IMR-90 (cell line): ENCODE data around the gene ALDH3A2. TPM values are rescaled to one million over a fixed set of nuclear protein-coding genes. Genes with fewer than 3 reads are reported as not detected.

Experiments
- ATAC-seq: fragments of 200-7000 bp; cut with Tn5 transposase; 2 replicates; pipeline ENCODE4 v1.9.1; 2020; ENCODE audit warnings: low read depth, mild to moderate bottlenecking, moderate library complexity
- BruUV-seq: library from RNA; stranded (reverse); fragments of 400-500 nt; replicated peaks from 2 replicates; lab custom pipeline; 2021; lab: Mats Ljungman, UMichigan
- CTCF ChIA-PET: fragments of 300-600 bp; formaldehyde crosslinking; extraction: SDS; loops from one replicate; lab custom pipeline; 2021; ENCODE audit warnings: antibody characterized with exemption; lab: Yijun Ruan, JAX
- POLR2A ChIA-PET: fragments of 300-600 bp; sonication (Branson Sonifier 250); formaldehyde crosslinking; loops from one replicate; lab custom pipeline; 2022; ENCODE audit warnings: antibody characterized with exemption; ENCODE audit not compliant: unreplicated experiment; lab: Charles Lee
- DNase-seq: peaks from one replicate; pipeline ENCODE4 v3.0.0; 2013
- H2AFZ ChIP-seq: replicated peaks from 2 replicates; pipeline ENCODE3; 2013; ENCODE audit warnings: low read length, mild to moderate bottlenecking; ENCODE audit not compliant: poor library complexity
- H2AK5ac ChIP-seq: 2 replicates; pipeline ENCODE4 v1.6.1; 2013; ENCODE audit warnings: low read depth, low read length, inconsistent platforms
- H2AK9ac ChIP-seq: replicated peaks from 2 replicates; pipeline ENCODE3; 2013; ENCODE audit warnings: mild to moderate bottlenecking, low read depth, low read length, moderate library complexity; ENCODE audit not compliant: poor library complexity
- H2BK120ac ChIP-seq: 2 replicates; pipeline ENCODE4 v1.6.1; 2013; ENCODE audit warnings: low read depth, low read length, inconsistent platforms
- H2BK15ac ChIP-seq: 3 replicates; pipeline ENCODE4 v1.6.1; 2013; ENCODE audit warnings: low read depth, low read length, inconsistent platforms
- H2BK20ac ChIP-seq: 2 replicates; pipeline ENCODE4 v1.6.1; 2013; ENCODE audit warnings: low read depth, mild to moderate bottlenecking, inconsistent platforms, low read length, moderate library complexity
- H2BK5ac ChIP-seq: 2 replicates; pipeline ENCODE4 v1.6.1; 2013; ENCODE audit warnings: mild to moderate bottlenecking, low read depth, low read length, inconsistent platforms; ENCODE audit not compliant: poor library complexity, severe bottlenecking
- H3K14ac ChIP-seq: replicated peaks from 2 replicates; pipeline ENCODE4 v1.6.1; 2013; ENCODE audit warnings: low read depth, low read length, inconsistent platforms
- H3K18ac ChIP-seq: 2 replicates; pipeline ENCODE4 v1.6.1; 2013; ENCODE audit warnings: low read depth, low read length, control low read depth
- H3K23ac ChIP-seq: 2 replicates; pipeline ENCODE4 v1.6.1; 2013; ENCODE audit warnings: low read depth, low read length, inconsistent platforms
- H3K27ac ChIP-seq: 2 replicates; pipeline ENCODE4 v1.5.1; 2013; ENCODE audit warnings: mild to moderate bottlenecking, control low read depth, low read length; ENCODE audit not compliant: insufficient read depth
- H3K27me3 ChIP-seq: 2 replicates; pipeline ENCODE4 v1.6.1; 2013; ENCODE audit warnings: low read length; ENCODE audit not compliant: control insufficient read depth, insufficient read depth
- H3K36me3 ChIP-seq: 2 replicates; pipeline ENCODE4 v1.6.1; 2013; ENCODE audit warnings: low read length, mixed read lengths; ENCODE audit not compliant: control insufficient read depth, insufficient read depth
- H3K4ac ChIP-seq: 2 replicates; pipeline ENCODE4 v1.6.1; 2013; ENCODE audit warnings: low read depth, low read length, inconsistent platforms
- H3K4me1 ChIP-seq: 2 replicates; pipeline ENCODE4 v1.6.1; 2013; ENCODE audit warnings: low read length, mixed read lengths; ENCODE audit not compliant: control insufficient read depth, insufficient read depth
- H3K4me2 ChIP-seq: 2 replicates; pipeline ENCODE4 v1.6.1; 2013; ENCODE audit warnings: low read depth, mild to moderate bottlenecking, control low read depth, low read length, moderate library complexity
- H3K4me3 ChIP-seq: 2 replicates; pipeline ENCODE4 v1.5.1; 2013; ENCODE audit warnings: low read depth, mild to moderate bottlenecking, control low read depth, low read length, moderate library complexity; ENCODE audit not compliant: insufficient read depth
- H3K56ac ChIP-seq: 2 replicates; pipeline ENCODE4 v1.6.1; 2013; ENCODE audit warnings: low read length, inconsistent platforms; ENCODE audit not compliant: insufficient read depth; ENCODE audit errors: extremely low read depth
- H3K79me1 ChIP-seq, 2 experiments: 2 replicates each; pipeline ENCODE4 v1.6.1; 2013; ENCODE audit warnings: low read length in 2 of 2, inconsistent platforms in 1 of 2, low read depth in 1 of 2
- H3K9ac ChIP-seq: 2 replicates; pipeline ENCODE4 v1.6.1; 2013; ENCODE audit warnings: low read depth, low read length, control low read depth
- H3K9me1 ChIP-seq: 2 replicates; pipeline ENCODE4 v1.6.1; 2013; ENCODE audit warnings: low read length, inconsistent platforms; ENCODE audit not compliant: insufficient read depth
- H3K9me3 ChIP-seq: 2 replicates; pipeline ENCODE4 v1.6.1; 2013; ENCODE audit warnings: low read length; ENCODE audit not compliant: control insufficient read depth, insufficient read depth
- H4K20me1 ChIP-seq: 2 replicates; pipeline ENCODE4 v1.6.1; 2013; ENCODE audit warnings: low read length, inconsistent platforms; ENCODE audit not compliant: insufficient read depth
- H4K5ac ChIP-seq: 2 replicates; pipeline ENCODE4 v1.6.1; 2013; ENCODE audit warnings: mild to moderate bottlenecking, low read depth, low read length, control low read depth
- H4K8ac ChIP-seq, 2 experiments: 2 replicates each; pipeline ENCODE4 v1.6.1; 2013; ENCODE audit warnings: low read depth in 2 of 2, low read length in 2 of 2, control low read depth in 1 of 2, inconsistent platforms in 1 of 2
- H4K91ac ChIP-seq: 2 replicates; pipeline ENCODE4 v1.6.1; 2013; ENCODE audit warnings: low read depth, low read length, inconsistent platforms; ENCODE audit not compliant: insufficient read depth
- FOS ChIP-seq: fragments of 150-350 bp; IDR thresholded peaks from 2 replicates; pipeline ENCODE4 v1.6.1; 2016; ENCODE audit warnings: low read depth, low read length
- MXI1 ChIP-seq: IDR thresholded peaks from 2 replicates; pipeline ENCODE4 v1.6.1; 2012; ENCODE audit warnings: low read depth, mild to moderate bottlenecking, low read length, moderate library complexity, borderline replicate concordance
- WGBS, 2 experiments: methylation state at CpG; one replicate each; pipeline versions ENCODE4 v1.1.5 to v1.1.7; 2013; ENCODE audit warnings: missing lambda C conversion rate in 2 of 2; ENCODE audit not compliant: insufficient read length in 1 of 2; ENCODE audit errors: extremely low coverage in 2 of 2; 5-methylcytosine and 5-hydroxymethylcytosine counted together
- dilution Hi-C: fragments of 300-500 bp; cut with HindIII; formaldehyde crosslinking; loops from one replicate; pipeline ENCODE4 v1.14.3; 2018; ENCODE audit warnings: low sequenced_read_pairs; ENCODE audit not compliant: unreplicated experiment
- in situ Hi-C: fragments of 300-500 bp; cut with MboI; formaldehyde crosslinking; loops from 3 replicates; pipeline ENCODE4 v1.14.3; 2019; ENCODE audit warnings: low sequenced_read_pairs, inconsistent platforms, mixed read lengths
- intact Hi-C: fragments of 100-400 bp; cut with micrococcal nuclease; formaldehyde crosslinking; loops from 2 replicates; pipeline ENCODE4 v1.10.0; 2022
- polyA plus RNA-seq, 3 experiments: library from polyadenylated mRNA; depleted of rRNA; stranded (reverse); fragments of >200 nt; gene quantifications; 2 replicates each; pipeline ENCODE4 v1.2.3, GENCODE V29; 2012; ENCODE audit warnings: low replicate concordance in 1 of 3
- total RNA-seq: library from RNA; depleted of rRNA; stranded (reverse); fragments of >200 nt; gene quantifications from 2 replicates; pipeline ENCODE4 v1.2.3, GENCODE V29; 2012
- TF ChIP-seq, protein P1 (sequence below): conservative IDR thresholded peaks from 2 replicates; pipeline ENCODE4 v1.5.1; 2012; ENCODE audit warnings: mild to moderate bottlenecking, low read depth, low read length, improper control_type of control experiment

Gene ALDH3A2
- total and polyA plus RNA-seq, 2 of the 4 experiments (the other 2 are of a cell fraction), result 4.0 to 7.9 TPM

DNA sequence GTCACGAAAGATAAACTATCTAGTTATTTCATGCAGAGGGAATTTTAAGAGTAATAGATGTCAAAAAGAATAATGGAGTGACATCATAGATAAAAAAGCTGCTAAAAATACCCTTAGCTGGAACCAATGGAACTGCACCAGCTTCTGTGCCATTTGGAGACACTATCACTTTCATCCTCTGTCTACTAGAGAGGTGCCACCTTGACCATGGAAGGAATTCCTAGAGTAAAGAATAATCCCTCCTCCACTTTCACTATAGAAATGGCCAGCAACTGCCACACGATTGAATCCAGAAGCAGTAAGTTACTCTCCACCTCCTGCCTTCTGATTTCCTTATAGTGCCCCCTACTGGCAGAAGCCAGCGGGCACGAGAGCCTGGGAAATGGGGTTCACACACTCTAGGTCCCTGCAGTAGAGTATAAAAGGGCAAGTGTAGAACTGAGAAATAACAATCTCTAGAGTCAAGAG is 2.8 kb upstream of the ALDH3A2 start:
- no peak overlapping the region for H3K23ac ChIP-seq
- H3K56ac ChIP-seq, result no peak overlapping the region
- no peak overlapping the region for H2BK120ac ChIP-seq
- no peaks in the 10 kb centered on the region for H3K36me3 ChIP-seq
- ATAC-seq (no peak), DNase-seq (no peak)
- no peak overlapping the region for H3K18ac ChIP-seq
- H2AK5ac ChIP-seq, result no peak overlapping the region
- H3K9ac ChIP-seq, result no peak overlapping the region
- no peaks in the 10 kb centered on the region for H3K9me3 ChIP-seq
- no peak overlapping the region for H2BK20ac ChIP-seq
- WGBS, 2 experiments, result no CpG with 5 or more reads among the region's 4 CpGs
- TF ChIP-seq, protein P1, sequence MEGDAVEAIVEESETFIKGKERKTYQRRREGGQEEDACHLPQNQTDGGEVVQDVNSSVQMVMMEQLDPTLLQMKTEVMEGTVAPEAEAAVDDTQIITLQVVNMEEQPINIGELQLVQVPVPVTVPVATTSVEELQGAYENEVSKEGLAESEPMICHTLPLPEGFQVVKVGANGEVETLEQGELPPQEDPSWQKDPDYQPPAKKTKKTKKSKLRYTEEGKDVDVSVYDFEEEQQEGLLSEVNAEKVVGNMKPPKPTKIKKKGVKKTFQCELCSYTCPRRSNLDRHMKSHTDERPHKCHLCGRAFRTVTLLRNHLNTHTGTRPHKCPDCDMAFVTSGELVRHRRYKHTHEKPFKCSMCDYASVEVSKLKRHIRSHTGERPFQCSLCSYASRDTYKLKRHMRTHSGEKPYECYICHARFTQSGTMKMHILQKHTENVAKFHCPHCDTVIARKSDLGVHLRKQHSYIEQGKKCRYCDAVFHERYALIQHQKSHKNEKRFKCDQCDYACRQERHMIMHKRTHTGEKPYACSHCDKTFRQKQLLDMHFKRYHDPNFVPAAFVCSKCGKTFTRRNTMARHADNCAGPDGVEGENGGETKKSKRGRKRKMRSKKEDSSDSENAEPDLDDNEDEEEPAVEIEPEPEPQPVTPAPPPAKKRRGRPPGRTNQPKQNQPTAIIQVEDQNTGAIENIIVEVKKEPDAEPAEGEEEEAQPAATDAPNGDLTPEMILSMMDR, result peak; percentile 27; the same call in 1 of the 2 replicates
- TF ChIP-seq MXI1 (no peak), FOS (no peak)
- H2AFZ ChIP-seq, result no peak overlapping the region
- no peak overlapping the region for H2BK15ac ChIP-seq
- H3K27me3 ChIP-seq, result peaks cover 33% of the 10 kb centered on the region
- no peak overlapping the region for H4K91ac ChIP-seq
- no TSS peak for BruUV-seq
- dilution Hi-C loops, result no loop called here
- POLR2A ChIA-PET, result interaction anchor here (0.6 kb wide), 1 partner anchor 82 kb away, joined by 16 read pairs; no protein-coding TSS in a partner anchor
- no peak overlapping the region for H3K4ac ChIP-seq
- CTCF ChIA-PET, result no interaction called here
- H3K4me3 ChIP-seq, result no peak overlapping the region
- no peaks in the 10 kb centered on the region for H4K20me1 ChIP-seq
- H3K4me2 ChIP-seq, result no peak overlapping the region; the same call in 1 of the 2 replicates
- intact Hi-C loops, result loop anchor here (5.0 kb wide), 1 partner anchor 283 kb away; the partner anchor contains the start of gene B9D1
- peaks cover 8% of the 10 kb centered on the region for H3K4me1 ChIP-seq
- in situ Hi-C loops, result no loop called here
- H3K79me1 ChIP-seq, result no peaks in the 10 kb centered on the region
- H3K9me1 ChIP-seq, result no peaks in the 10 kb centered on the region
- H4K5ac ChIP-seq, result no peak overlapping the region
- no peak overlapping the region for H4K8ac ChIP-seq
- H2AK9ac ChIP-seq, result no peak overlapping the region
- no peak overlapping the region for H3K14ac ChIP-seq
- H2BK5ac ChIP-seq, result no peak overlapping the region
- no peak overlapping the region for H3K27ac ChIP-seq
